ENCODE results near the gene CC2D1A. TPM values are rescaled to one million over a fixed set of nuclear protein-coding genes. Genes with fewer than 3 reads are reported as not detected.

The CC2D1A gene
- total RNA-seq, 4 donors from 2014 or later, result 28.0 to 56.9 (median 36.0) TPM

DNA sequence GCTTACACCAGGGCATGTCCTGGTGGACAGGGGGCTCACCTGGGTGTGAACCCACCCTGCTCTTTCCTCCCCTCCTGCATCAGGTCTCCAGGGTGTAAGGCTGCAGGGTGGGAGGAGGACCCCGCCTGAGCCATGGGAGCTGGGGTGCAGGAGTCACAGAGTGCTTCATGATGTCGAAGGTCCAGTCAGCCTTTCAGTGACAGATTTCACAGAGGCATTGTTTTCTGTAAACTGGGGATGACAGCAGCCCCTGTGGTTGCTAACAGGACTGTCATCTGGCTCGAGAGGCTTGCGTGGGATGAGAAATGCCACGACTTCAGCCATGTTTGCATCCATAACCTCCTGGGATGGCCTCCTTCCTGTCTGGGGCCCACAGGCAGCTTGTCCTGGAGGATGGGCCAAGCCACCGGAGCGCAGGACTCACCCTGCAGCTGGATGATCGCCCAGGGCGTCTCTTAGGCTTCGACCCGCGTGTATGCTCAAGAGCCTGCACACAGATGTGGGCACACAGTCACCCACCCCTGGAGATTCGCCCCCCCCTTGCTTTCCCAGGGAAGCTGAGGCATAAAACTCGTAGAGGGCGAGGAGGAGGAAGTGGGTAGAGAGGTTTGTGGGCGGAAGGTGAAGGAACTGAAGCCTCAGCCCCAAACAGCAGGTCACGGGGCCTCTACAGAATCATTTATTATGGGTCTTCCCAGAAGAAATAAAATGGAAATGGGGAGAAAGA lies 24.1 kb upstream of the CC2D1A start:
- no peak for DNase-seq
- 49 to 52% methylated on average over 6 to 7 of the region's 17 CpGs for WGBS, 2 donors
- intact Hi-C loops (cut with DNase I), result loop anchor here (10.0 kb wide), 1 partner anchor 193 kb away; the partner anchor contains the start of gene MISP3
- H3K4me3 ChIP-seq, result no peak overlapping the region
- H3K9me3 ChIP-seq, result no peaks in the 10 kb centered on the region
- peaks cover 30 to 75% (median 43%) of the 10 kb centered on the region in 3 donors for H3K4me1 ChIP-seq
- peak overlapping the region; percentile 89 to 95 (median 90) for H3K27ac ChIP-seq
- no peaks in the 10 kb centered on the region for H3K27me3 ChIP-seq
- TF ChIP-seq, protein P1, sequence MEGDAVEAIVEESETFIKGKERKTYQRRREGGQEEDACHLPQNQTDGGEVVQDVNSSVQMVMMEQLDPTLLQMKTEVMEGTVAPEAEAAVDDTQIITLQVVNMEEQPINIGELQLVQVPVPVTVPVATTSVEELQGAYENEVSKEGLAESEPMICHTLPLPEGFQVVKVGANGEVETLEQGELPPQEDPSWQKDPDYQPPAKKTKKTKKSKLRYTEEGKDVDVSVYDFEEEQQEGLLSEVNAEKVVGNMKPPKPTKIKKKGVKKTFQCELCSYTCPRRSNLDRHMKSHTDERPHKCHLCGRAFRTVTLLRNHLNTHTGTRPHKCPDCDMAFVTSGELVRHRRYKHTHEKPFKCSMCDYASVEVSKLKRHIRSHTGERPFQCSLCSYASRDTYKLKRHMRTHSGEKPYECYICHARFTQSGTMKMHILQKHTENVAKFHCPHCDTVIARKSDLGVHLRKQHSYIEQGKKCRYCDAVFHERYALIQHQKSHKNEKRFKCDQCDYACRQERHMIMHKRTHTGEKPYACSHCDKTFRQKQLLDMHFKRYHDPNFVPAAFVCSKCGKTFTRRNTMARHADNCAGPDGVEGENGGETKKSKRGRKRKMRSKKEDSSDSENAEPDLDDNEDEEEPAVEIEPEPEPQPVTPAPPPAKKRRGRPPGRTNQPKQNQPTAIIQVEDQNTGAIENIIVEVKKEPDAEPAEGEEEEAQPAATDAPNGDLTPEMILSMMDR (IDR thresholded peaks at IDR 0.05), result no peak
- TF ChIP-seq POLR2A (IDR thresholded peaks at IDR 0.05), result no peak
- no peaks in the 10 kb centered on the region for H3K36me3 ChIP-seq

DNA sequence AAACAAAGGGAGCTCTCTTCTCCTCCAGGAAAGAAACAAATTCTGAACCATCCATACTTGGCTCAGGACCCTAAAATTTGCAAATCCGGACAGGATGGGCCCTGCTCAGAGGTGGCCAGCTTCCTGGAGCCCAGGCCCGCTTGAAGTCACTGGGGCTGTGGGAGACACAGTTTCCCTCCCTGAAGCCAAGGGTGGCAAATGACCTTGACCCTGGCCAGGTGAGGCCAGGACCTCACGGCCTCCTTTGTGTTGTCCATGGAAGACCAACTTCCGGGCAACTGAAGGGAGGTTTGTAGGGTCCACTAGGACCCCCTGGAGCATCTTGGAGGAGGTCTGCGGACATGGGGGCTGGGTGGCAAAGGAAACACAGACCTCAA lies 23.6 kb upstream of the CC2D1A start:
- intact Hi-C loops (cut with DNase I), result loop anchor here (10.0 kb wide), 1 partner anchor 192 kb away; the partner anchor contains the start of gene MISP3
- peaks cover 30 to 80% (median 45%) of the 10 kb centered on the region in 3 donors for H3K4me1 ChIP-seq
- no peak for DNase-seq
- no peak overlapping the region for H3K4me3 ChIP-seq
- H3K9me3 ChIP-seq, result no peaks in the 10 kb centered on the region
- TF ChIP-seq, protein P1 (IDR thresholded peaks at IDR 0.05), result no peak
- TF ChIP-seq POLR2A (IDR thresholded peaks at IDR 0.05), result no peak
- whole genome bisulfite sequencing, 2 donors, result 50% methylated on average over 2 of the region's 5 CpGs; no CpG with 5 or more reads in 1 of the 2 donors
- no peaks in the 10 kb centered on the region for H3K36me3 ChIP-seq
- no peaks in the 10 kb centered on the region for H3K27me3 ChIP-seq
- H3K27ac ChIP-seq, result peak overlapping the region in 3 of 4 donors; percentile 89 to 95 (median 91)

DNA sequence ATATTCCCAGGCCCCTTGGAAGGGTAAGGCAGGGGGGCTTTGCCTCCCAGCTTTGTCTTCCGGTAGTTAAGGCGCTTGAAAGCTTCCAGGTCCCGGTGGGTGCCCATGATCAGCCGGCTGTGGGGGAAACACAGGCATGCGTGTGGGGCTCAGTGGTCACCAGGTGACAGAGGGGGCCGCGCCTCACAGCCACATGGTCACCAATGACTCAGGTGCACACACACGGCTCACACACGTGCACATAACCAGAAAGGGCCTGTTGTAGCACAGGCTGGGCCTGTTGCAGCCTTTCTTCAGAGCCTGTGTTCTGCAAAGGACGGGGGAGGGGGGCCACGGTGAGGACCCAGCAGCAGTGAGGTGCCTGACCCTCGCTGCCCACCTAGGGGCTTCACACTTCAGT lies 23.2 kb upstream of the CC2D1A start:
- Histone ChIP-seq H3K27ac (peak overlapping the region in 3 of 4 donors; percentile 89 to 95 (median 91)), H3K4me3 (no peak overlapping the region), H3K9me3 (no peaks in the 10 kb centered on the region), H3K36me3 (no peaks in the 10 kb centered on the region), H3K27me3 (no peaks in the 10 kb centered on the region), H3K4me1 (peaks cover 30 to 84% (median 50%) of the 10 kb centered on the region in 3 donors)
- TF ChIP-seq POLR2A (IDR thresholded peaks at IDR 0.05), result no peak
- TF ChIP-seq, protein P1 (IDR thresholded peaks at IDR 0.05), result no peak
- WGBS, 2 donors, result no CpG with 5 or more reads among the region's 12 CpGs
- intact Hi-C loops (cut with DNase I), result loop anchor here (10.0 kb wide), 1 partner anchor 192 kb away; the partner anchor contains the start of gene MISP3
- DNase-seq, result no peak

DNA sequence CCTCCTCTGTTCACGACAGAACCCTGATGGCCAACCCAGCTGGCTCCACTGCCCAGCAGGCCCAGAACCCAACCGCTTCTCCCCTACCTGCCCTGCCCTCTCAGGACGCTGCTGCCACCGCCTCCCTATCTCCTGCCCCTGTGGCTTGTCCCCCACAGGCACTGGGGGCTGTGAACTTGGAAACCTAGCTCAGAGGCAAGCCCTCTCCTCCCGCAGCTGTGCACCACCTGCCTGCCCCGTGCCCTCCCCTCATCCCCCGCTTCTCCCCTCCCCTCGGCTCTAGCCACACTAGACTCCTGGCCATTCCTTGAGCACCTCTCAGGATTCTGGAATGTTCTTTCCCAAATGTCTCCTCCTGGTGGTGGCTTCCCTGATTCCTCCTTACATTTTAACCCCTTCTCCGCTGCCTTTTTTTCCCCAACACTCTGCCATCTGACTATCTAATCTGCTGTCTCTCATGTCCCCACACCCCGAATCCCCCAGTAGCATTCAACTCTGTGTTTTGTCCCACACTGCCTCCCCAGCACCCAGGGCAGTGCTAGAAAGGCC lies 22.4 kb upstream of the CC2D1A start:
- Histone ChIP-seq H3K9me3 (no peaks in the 10 kb centered on the region), H3K27ac (peak overlapping the region in 3 of 4 donors; percentile 89 to 95 (median 91)), H3K4me1 (peaks cover 32 to 92% (median 55%) of the 10 kb centered on the region in 3 donors), H3K27me3 (no peaks in the 10 kb centered on the region), H3K4me3 (no peak overlapping the region), H3K36me3 (no peaks in the 10 kb centered on the region)
- WGBS, 2 donors, result 86 to 87% methylated on average over 8 to 10 of the region's 10 CpGs
- intact Hi-C loops (cut with DNase I), result loop anchor here (10.0 kb wide), 1 partner anchor 191 kb away; the partner anchor contains the start of gene MISP3
- no peak for DNase-seq
- TF ChIP-seq POLR2A (IDR thresholded peaks at IDR 0.05), result no peak
- TF ChIP-seq, protein P1 (IDR thresholded peaks at IDR 0.05), result peak in 1 of 6 experiments; percentile 12
